HCT116 (cell line): ENCODE measurements around the gene MESD.

ENCODE experiments used
- EZH2 ChIP-seq: fragments of 200-600 bp; sonication (generic); IDR thresholded peaks from 2 replicates; pipeline ENCODE4 v1.6.1; 2017; ENCODE audit warnings: antibody characterized with exemption, mixed run types
- POLR2A ChIP-seq: IDR thresholded peaks from 2 replicates; pipeline ENCODE4 v1.7.0; 2011; ENCODE audit warnings: borderline replicate concordance; ENCODE audit not compliant: insufficient read depth, insufficient read length; ENCODE audit errors: extremely low read depth
- POLR2AphosphoS5 ChIP-seq: IDR thresholded peaks from 2 replicates; pipeline ENCODE4 v1.6.1; 2011; ENCODE audit warnings: mild to moderate bottlenecking, low read depth, low read length, moderate library complexity
- REST ChIP-seq: IDR thresholded peaks from 2 replicates; pipeline ENCODE4 v1.6.1; 2012; ENCODE audit warnings: low read depth
- SP1 ChIP-seq: IDR thresholded peaks from 2 replicates; pipeline ENCODE4 v1.6.1; 2012; ENCODE audit warnings: low read depth
- TF ChIP-seq, protein P1 (sequence below), 3 experiments: fragments of 200-600 bp in 1 of 3; sonication (generic) in 1 of 3; IDR thresholded peaks in 2 of 3; conservative IDR thresholded peaks in 1 of 3; 2 replicates each; pipeline ENCODE4 v1.5.1; 2012 to 2017; ENCODE audit warnings: low read depth in 2 of 3, low read length in 2 of 3, antibody characterized with exemption in 1 of 3, borderline replicate concordance in 1 of 3, control low read depth in 1 of 3, mild to moderate bottlenecking in 1 of 3, mixed read lengths in 1 of 3, mixed run types in 1 of 3, moderate library complexity in 1 of 3; ENCODE audit not compliant: insufficient read depth in 1 of 3

DNA sequence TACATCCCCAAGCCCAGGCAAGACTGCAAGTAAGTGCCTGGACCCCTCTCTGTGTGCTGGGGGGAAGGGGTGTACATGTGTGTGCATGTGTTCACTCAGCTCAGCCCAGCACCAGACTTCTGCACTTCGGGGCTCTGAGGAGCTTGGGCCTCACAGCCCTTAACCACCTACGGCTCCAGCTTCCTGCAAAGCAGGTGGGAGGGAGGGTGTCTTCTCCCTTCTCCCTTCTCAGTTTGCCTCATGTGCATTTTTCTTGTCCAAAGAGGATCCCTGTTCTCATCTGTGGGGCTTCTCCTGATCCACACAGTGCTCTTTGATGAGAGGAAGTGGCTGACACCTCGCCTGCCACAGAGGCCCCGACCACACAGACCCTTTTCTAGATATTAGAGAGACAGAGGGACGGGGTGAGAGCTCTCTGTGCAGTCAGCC, 69.3 kb downstream of the MESD start:
- TF ChIP-seq POLR2AphosphoS5 = no peak
- TF ChIP-seq, protein P1, sequence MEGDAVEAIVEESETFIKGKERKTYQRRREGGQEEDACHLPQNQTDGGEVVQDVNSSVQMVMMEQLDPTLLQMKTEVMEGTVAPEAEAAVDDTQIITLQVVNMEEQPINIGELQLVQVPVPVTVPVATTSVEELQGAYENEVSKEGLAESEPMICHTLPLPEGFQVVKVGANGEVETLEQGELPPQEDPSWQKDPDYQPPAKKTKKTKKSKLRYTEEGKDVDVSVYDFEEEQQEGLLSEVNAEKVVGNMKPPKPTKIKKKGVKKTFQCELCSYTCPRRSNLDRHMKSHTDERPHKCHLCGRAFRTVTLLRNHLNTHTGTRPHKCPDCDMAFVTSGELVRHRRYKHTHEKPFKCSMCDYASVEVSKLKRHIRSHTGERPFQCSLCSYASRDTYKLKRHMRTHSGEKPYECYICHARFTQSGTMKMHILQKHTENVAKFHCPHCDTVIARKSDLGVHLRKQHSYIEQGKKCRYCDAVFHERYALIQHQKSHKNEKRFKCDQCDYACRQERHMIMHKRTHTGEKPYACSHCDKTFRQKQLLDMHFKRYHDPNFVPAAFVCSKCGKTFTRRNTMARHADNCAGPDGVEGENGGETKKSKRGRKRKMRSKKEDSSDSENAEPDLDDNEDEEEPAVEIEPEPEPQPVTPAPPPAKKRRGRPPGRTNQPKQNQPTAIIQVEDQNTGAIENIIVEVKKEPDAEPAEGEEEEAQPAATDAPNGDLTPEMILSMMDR (IDR thresholded peaks at IDR 0.05 in 2 of 3, conservative IDR thresholded peaks at IDR 0.05 in 1 of 3; ENCODE audit: borderline replicate concordance in 1 of 3, insufficient read depth in 1 of 3, low read depth in 2 of 3, low read length in 2 of 3) = no peak
- no peak for TF ChIP-seq EZH2
- no peak for TF ChIP-seq REST
- no peak for TF ChIP-seq SP1
- no peak for TF ChIP-seq POLR2A
